Prostate gland (tissue), 2 donors: ENCODE measurements around the gene PAX5. TPM values are rescaled to one million over a fixed set of nuclear protein-coding genes. Genes with fewer than 3 reads are reported as not detected.

Experiments
- DNase-seq: peaks from one replicate; pipeline ENCODE4 v3.0.0-alpha.2; 2019; ENCODE audit warnings: low spot score
- H3K27ac ChIP-seq, 2 donors: fragments of 200-600 bp; sonication (generic); 2 replicates each; pipeline ENCODE4 v1.5.1; 2017 to 2019
- H3K27me3 ChIP-seq: fragments of 200-600 bp; sonication (generic); replicated peaks from 2 replicates; pipeline ENCODE4 v1.5.1; 2019; ENCODE audit not compliant: insufficient read depth
- H3K36me3 ChIP-seq, 2 donors: fragments of 200-600 bp; sonication (generic); 1 replicate in 1 of 2; 2 replicates in 1 of 2; pipeline versions ENCODE4 v1.5.1 to v1.8.1; 2017 to 2019
- H3K4me1 ChIP-seq: fragments of 200-600 bp; sonication (generic); replicated peaks from 2 replicates; pipeline ENCODE4 v1.5.1; 2019
- H3K4me3 ChIP-seq, 2 donors: fragments of 200-600 bp; sonication (generic); 2 replicates each; pipeline ENCODE4 v1.5.1; 2017 to 2019
- H3K9me3 ChIP-seq: fragments of 200-600 bp; sonication (generic); 2 replicates; pipeline ENCODE4 v1.5.1; 2017
- CTCF ChIP-seq, 4 experiments: fragments of 200-600 bp in 2 of 4; fragments of 450-650 bp in 2 of 4; sonication (generic) in 2 of 4; IDR thresholded peaks; 1 replicate in 3 of 4; 2 replicates in 1 of 4; pipeline ENCODE4 v1.5.1; 2016 to 2019; ENCODE audit warnings: antibody characterized with exemption in 4 of 4, mild to moderate bottlenecking in 2 of 4, moderate library complexity in 2 of 4
- POLR2A ChIP-seq: fragments of 450-650 bp; IDR thresholded peaks from one replicate; pipeline ENCODE4 v1.6.1; 2016; ENCODE audit warnings: antibody characterized with exemption, mild to moderate bottlenecking
- POLR2AphosphoS5 ChIP-seq: sonication (generic); formaldehyde crosslinking; IDR thresholded peaks from one replicate; pipeline ENCODE4 v1.6.1; 2017; ENCODE audit warnings: antibody characterized with exemption
- WGBS: methylation state at CpG from one replicate; pipeline ENCODE4 v1.1.5; 2018; 5-methylcytosine and 5-hydroxymethylcytosine counted together
- intact Hi-C: fragments of 100-400 bp; cut with DNase I; formaldehyde crosslinking; loops from one replicate; pipeline ENCODE4 v1.14.2; 2022
- total RNA-seq, 2 donors: library from RNA; depleted of rRNA; stranded (reverse); fragments of >200 nt; gene quantifications; one replicate each; pipeline ENCODE4 v1.1.0, GENCODE V29; 2016

The PAX5 gene
- total RNA-seq, 2 donors from 2014 or later: 0.05 to 0.11 TPM

GRCh38 chr9:36877239-36877638 lies 156.8 kb downstream of the PAX5 start:
- intact Hi-C loops: no loop called here
- H3K4me3 ChIP-seq: no peak overlapping the region
- H3K27me3 ChIP-seq: no peaks in the 10 kb centered on the region
- no peak for DNase-seq
- H3K36me3 ChIP-seq: no peaks in the 10 kb centered on the region
- H3K4me1 ChIP-seq: no peaks in the 10 kb centered on the region
- whole genome bisulfite sequencing: 80% methylated on average over 6 of the region's 6 CpGs
- H3K27ac ChIP-seq: no peak overlapping the region
- no peak for TF ChIP-seq POLR2AphosphoS5
- no peak for TF ChIP-seq POLR2A
- TF ChIP-seq CTCF (IDR thresholded peaks at IDR 0.05): no peak
- no peaks in the 10 kb centered on the region for H3K9me3 ChIP-seq

GRCh38 chr9:36876056-36876455 lies 158.0 kb downstream of the PAX5 start:
- no peak overlapping the region for H3K4me3 ChIP-seq
- TF ChIP-seq CTCF (IDR thresholded peaks at IDR 0.05) (no peak), POLR2AphosphoS5 (no peak), POLR2A (no peak)
- no peaks in the 10 kb centered on the region for H3K4me1 ChIP-seq
- no peaks in the 10 kb centered on the region for H3K36me3 ChIP-seq
- no peak for DNase-seq
- H3K27me3 ChIP-seq: no peaks in the 10 kb centered on the region
- no peaks in the 10 kb centered on the region for H3K9me3 ChIP-seq
- 84% methylated on average over 4 of the region's 4 CpGs for WGBS
- H3K27ac ChIP-seq: no peak overlapping the region
- intact Hi-C loops: no loop called here

- 91% methylated on average over 6 of the region's 6 CpGs for WGBS
- H3K4me1 ChIP-seq: no peaks in the 10 kb centered on the region
- no peak overlapping the region for H3K27ac ChIP-seq
- H3K4me3 ChIP-seq: no peak overlapping the region
- TF ChIP-seq POLR2AphosphoS5: no peak
- TF ChIP-seq CTCF (IDR thresholded peaks at IDR 0.05): no peak
- no peak for TF ChIP-seq POLR2A
- H3K27me3 ChIP-seq: no peaks in the 10 kb centered on the region
- no peaks in the 10 kb centered on the region for H3K36me3 ChIP-seq
- no peaks in the 10 kb centered on the region for H3K9me3 ChIP-seq
- DNase-seq: no peak
- intact Hi-C loops: no loop called here
Measured at GRCh38 chr9:36874921-36875320, 159.1 kb downstream of the PAX5 start.

GRCh38 chr9:36874261-36874660 lies 159.8 kb downstream of the PAX5 start:
- Histone ChIP-seq H3K4me3 (no peak overlapping the region), H3K36me3 (no peaks in the 10 kb centered on the region), H3K27me3 (no peaks in the 10 kb centered on the region), H3K27ac (no peak overlapping the region), H3K9me3 (no peaks in the 10 kb centered on the region), H3K4me1 (no peaks in the 10 kb centered on the region)
- TF ChIP-seq POLR2AphosphoS5 (no peak), CTCF (IDR thresholded peaks at IDR 0.05) (no peak), POLR2A (no peak)
- intact Hi-C loops: no loop called here
- 95% methylated on average over 3 of the region's 3 CpGs for WGBS
- no peak for DNase-seq

- TF ChIP-seq CTCF (IDR thresholded peaks at IDR 0.05) (peak; percentile 73 to 88 (median 79)), POLR2AphosphoS5 (no peak)
- Histone ChIP-seq H3K4me3 (no peak overlapping the region), H3K27me3 (no peaks in the 10 kb centered on the region), H3K4me1 (no peaks in the 10 kb centered on the region), H3K36me3 (no peaks in the 10 kb centered on the region), H3K27ac (no peak overlapping the region), H3K9me3 (no peaks in the 10 kb centered on the region)
- 49% methylated on average over 8 of the region's 8 CpGs for WGBS
- intact Hi-C loops: no loop called here
- DNase-seq: peak; percentile 60
Measured at GRCh38 chr9:36873247-36873875, 160.7 kb downstream of the PAX5 start.
